B cell (primary cell): ENCODE data around the gene BPIFB3. TPM values are rescaled to one million over a fixed set of nuclear protein-coding genes. Genes with fewer than 3 reads are reported as not detected.

ENCODE experiments used
- ATAC-seq: fragments of 200-7000 bp; cut with Tn5 transposase; one replicate; pipeline ENCODE4 v1.10.0; 2021; ENCODE audit warnings: low read depth, mild to moderate bottlenecking, moderate number of reproducible peaks, moderate library complexity
- CTCF ChIA-PET: fragments of 350-600 bp; sonication (Branson Sonifier 250); formaldehyde crosslinking; loops from one replicate; lab custom pipeline; 2021; ENCODE audit warnings: antibody characterized with exemption, inconsistent platforms; lab: Charles Lee
- POLR2A ChIA-PET: fragments of 350-600 bp; sonication (Branson Sonifier 250); formaldehyde crosslinking; loops from one replicate; lab custom pipeline; 2021; ENCODE audit warnings: antibody characterized with exemption; lab: Charles Lee
- DNase-seq: peaks from one replicate; pipeline ENCODE4 v3.0.0; 2013
- H2AFZ ChIP-seq: 2 replicates; pipeline ENCODE4 v1.6.1; 2012; ENCODE audit warnings: mild to moderate bottlenecking, low read depth, low read length; ENCODE audit not compliant: insufficient read depth, poor library complexity, severe bottlenecking
- H3K27ac ChIP-seq, 2 donors: 1 replicate in 1 of 2; 2 replicates in 1 of 2; pipeline ENCODE4 v1.5.1; 2012 to 2013; ENCODE audit warnings: low read length in 2 of 2, mild to moderate bottlenecking in 2 of 2, moderate library complexity in 1 of 2
- H3K27me3 ChIP-seq, 4 experiments: fragments of 200-600 bp in 1 of 4; sonication (generic) in 1 of 4; replicated peaks in 1 of 4; 1 replicate in 2 of 4; 2 replicates in 2 of 4; pipeline versions ENCODE4 v1.6.1 to v1.7.0; 2013 to 2016; ENCODE audit warnings: low read length in 3 of 4, mild to moderate bottlenecking in 2 of 4, mixed read lengths in 1 of 4, moderate library complexity in 1 of 4; ENCODE audit not compliant: insufficient read depth in 4 of 4, control insufficient read depth in 3 of 4; ENCODE audit errors: control extremely low read depth in 1 of 4
- H3K36me3 ChIP-seq, 2 experiments: replicated peaks in 1 of 2; 1 replicate in 1 of 2; 2 replicates in 1 of 2; pipeline versions ENCODE4 v1.6.1 to v1.7.1; 2013; ENCODE audit warnings: low read length in 1 of 2; ENCODE audit not compliant: insufficient read depth in 2 of 2, control insufficient read depth in 1 of 2; ENCODE audit errors: control extremely low read depth in 1 of 2, extremely low read depth in 1 of 2
- H3K4me1 ChIP-seq, 2 donors: fragments of 200-600 bp in 1 of 2; sonication (generic) in 1 of 2; 1 replicate in 1 of 2; 2 replicates in 1 of 2; pipeline versions ENCODE4 v1.5.1 to v1.6.1; 2013 to 2017; ENCODE audit warnings: low read length in 2 of 2; ENCODE audit not compliant: control insufficient read depth in 2 of 2, insufficient read depth in 2 of 2
- H3K4me2 ChIP-seq: replicated peaks from 2 replicates; pipeline ENCODE3; 2012; ENCODE audit warnings: mild to moderate bottlenecking, low read depth, low read length; ENCODE audit not compliant: poor library complexity, severe bottlenecking
- H3K4me3 ChIP-seq, 5 experiments: fragments of 200-600 bp in 1 of 5; sonication (generic) in 1 of 5; 1 replicate in 3 of 5; 2 replicates in 2 of 5; pipeline versions ENCODE4 v1.5.1 to v1.7.0; 2011 to 2016; ENCODE audit warnings: low read length in 4 of 5, mild to moderate bottlenecking in 4 of 5, low read depth in 2 of 5, control low read depth in 1 of 5, moderate library complexity in 1 of 5; ENCODE audit not compliant: insufficient read depth in 1 of 5; ENCODE audit errors: control extremely low read depth in 1 of 5, extremely low read depth in 1 of 5
- H3K79me2 ChIP-seq: fragments of 200-600 bp; sonication (generic); one replicate; pipeline ENCODE4 v1.6.0; 2016; ENCODE audit warnings: low read length; ENCODE audit not compliant: control insufficient read depth, insufficient read depth
- H3K9ac ChIP-seq: fragments of 200-600 bp; sonication (generic); 2 replicates; pipeline ENCODE4 v1.6.1; 2017; ENCODE audit warnings: mild to moderate bottlenecking, low read length, moderate library complexity
- H3K9me3 ChIP-seq, 3 donors: one replicate each; pipeline versions ENCODE4 v1.6.1 to v1.7.1; 2013; ENCODE audit warnings: low read length in 2 of 3; ENCODE audit not compliant: control insufficient read depth in 2 of 3, insufficient read depth in 1 of 3; ENCODE audit errors: control extremely low read depth in 1 of 3
- H4K20me1 ChIP-seq: 2 replicates; pipeline ENCODE4 v1.6.0; 2012; ENCODE audit warnings: mild to moderate bottlenecking, low read length; ENCODE audit not compliant: insufficient read depth, control insufficient read depth, poor library complexity, severe bottlenecking
- H3K27ac Mint-ChIP-seq: one replicate; pipeline ENCODE4 v1.8.0; 2021; ENCODE audit warnings: mixed read lengths
- H3K27me3 Mint-ChIP-seq: one replicate; pipeline ENCODE4 v1.8.0; 2021; ENCODE audit warnings: mixed read lengths
- H3K4me1 Mint-ChIP-seq: one replicate; pipeline ENCODE4 v1.8.0; 2021; ENCODE audit warnings: mixed read lengths
- H3K4me3 Mint-ChIP-seq: one replicate; pipeline ENCODE4 v1.8.0; 2021; ENCODE audit warnings: mixed read lengths
- H3K9me3 Mint-ChIP-seq: one replicate; pipeline ENCODE4 v1.8.0; 2022; ENCODE audit warnings: mixed read lengths; ENCODE audit not compliant: insufficient read depth
- EZH2 ChIP-seq: IDR thresholded peaks from 2 replicates; pipeline ENCODE4 v1.6.1; 2012; ENCODE audit warnings: borderline replicate concordance, low read depth, mild to moderate bottlenecking, moderate library complexity, low read length; ENCODE audit not compliant: insufficient read depth, poor library complexity, severe bottlenecking
- WGBS: methylation state at CpG from one replicate; pipeline ENCODE4 v1.1.5; 2013; ENCODE audit warnings: missing lambda C conversion rate; ENCODE audit not compliant: insufficient coverage; 5-methylcytosine and 5-hydroxymethylcytosine counted together
- intact Hi-C: fragments of 100-400 bp; cut with micrococcal nuclease; formaldehyde crosslinking; loops from one replicate; pipeline ENCODE4 v1.10.0; 2022
- polyA plus RNA-seq: library from polyadenylated mRNA; depleted of rRNA; stranded (reverse); fragments of >200 nt; gene quantifications from 2 replicates; pipeline ENCODE4 v1.2.3, GENCODE V29; 2012
- total RNA-seq, 2 donors: library from RNA; stranded (reverse); fragments of 120-200 nt in 1 of 2; gene quantifications; 1 replicate in 1 of 2; 2 replicates in 1 of 2; pipeline versions ENCODE4 v1.2.3 to v1.2.4, GENCODE V29; 2013 to 2022
- TF ChIP-seq, protein P1 (sequence below): fragments of 200-600 bp; IDR thresholded peaks from one replicate; pipeline ENCODE4 v1.8.0; 2022; ENCODE audit warnings: antibody characterized with exemption, mild to moderate bottlenecking

BPIFB3 gene
- total and polyA plus RNA-seq, 2 donors (not counting 1 experiment from before 2014, with no cell fraction given), result not detected

DNA sequence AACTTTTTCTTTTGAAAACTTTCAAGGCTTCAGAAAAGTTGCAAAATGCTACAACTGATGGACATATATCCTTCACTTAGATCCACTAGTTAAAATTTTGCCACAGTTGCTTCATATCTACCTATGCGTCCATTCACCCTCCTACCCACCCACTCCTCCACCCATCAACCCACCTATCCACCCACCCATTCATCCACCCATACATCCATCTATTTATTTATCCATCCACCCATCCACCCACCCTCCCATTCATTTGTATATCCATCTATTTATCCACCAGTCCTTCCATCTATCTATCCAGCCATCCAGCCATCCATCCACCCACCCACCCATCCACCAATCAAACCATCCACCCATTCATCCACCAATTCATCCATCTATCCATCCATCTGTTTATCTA is 39.4 kb downstream of the BPIFB3 start:
- WGBS, result 100% methylated on average over 1 of the region's 1 CpG
- no peaks in the 10 kb centered on the region for H3K4me1 ChIP-seq
- Mint-ChIP-seq H3K4me3 (no peak overlapping the region), H3K9me3 (no peaks in the 10 kb centered on the region), H3K27ac (no peak overlapping the region), H3K27me3 (no peaks in the 10 kb centered on the region), H3K4me1 (no peaks in the 10 kb centered on the region)
- H4K20me1 ChIP-seq, result no peaks in the 10 kb centered on the region
- ChIA-PET CTCF (no interaction called here), POLR2A (no interaction called here)
- intact Hi-C loops, result no loop called here
- ATAC-seq (no peak), DNase-seq (no peak)
- H3K79me2 ChIP-seq, result no peaks in the 10 kb centered on the region
- no peak overlapping the region for H3K4me2 ChIP-seq
- peaks cover 0 to 5% (median 0%) of the 10 kb centered on the region in 4 experiments for H3K27me3 ChIP-seq
- H3K36me3 ChIP-seq, result no peaks in the 10 kb centered on the region
- no peak overlapping the region for H2AFZ ChIP-seq
- H3K4me3 ChIP-seq, result no peak overlapping the region
- TF ChIP-seq, protein P1, sequence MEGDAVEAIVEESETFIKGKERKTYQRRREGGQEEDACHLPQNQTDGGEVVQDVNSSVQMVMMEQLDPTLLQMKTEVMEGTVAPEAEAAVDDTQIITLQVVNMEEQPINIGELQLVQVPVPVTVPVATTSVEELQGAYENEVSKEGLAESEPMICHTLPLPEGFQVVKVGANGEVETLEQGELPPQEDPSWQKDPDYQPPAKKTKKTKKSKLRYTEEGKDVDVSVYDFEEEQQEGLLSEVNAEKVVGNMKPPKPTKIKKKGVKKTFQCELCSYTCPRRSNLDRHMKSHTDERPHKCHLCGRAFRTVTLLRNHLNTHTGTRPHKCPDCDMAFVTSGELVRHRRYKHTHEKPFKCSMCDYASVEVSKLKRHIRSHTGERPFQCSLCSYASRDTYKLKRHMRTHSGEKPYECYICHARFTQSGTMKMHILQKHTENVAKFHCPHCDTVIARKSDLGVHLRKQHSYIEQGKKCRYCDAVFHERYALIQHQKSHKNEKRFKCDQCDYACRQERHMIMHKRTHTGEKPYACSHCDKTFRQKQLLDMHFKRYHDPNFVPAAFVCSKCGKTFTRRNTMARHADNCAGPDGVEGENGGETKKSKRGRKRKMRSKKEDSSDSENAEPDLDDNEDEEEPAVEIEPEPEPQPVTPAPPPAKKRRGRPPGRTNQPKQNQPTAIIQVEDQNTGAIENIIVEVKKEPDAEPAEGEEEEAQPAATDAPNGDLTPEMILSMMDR, result no peak
- no peak for TF ChIP-seq EZH2
- no peak overlapping the region for H3K9ac ChIP-seq
- H3K27ac ChIP-seq, result no peak overlapping the region
- H3K9me3 ChIP-seq, result no peaks in the 10 kb centered on the region

DNA sequence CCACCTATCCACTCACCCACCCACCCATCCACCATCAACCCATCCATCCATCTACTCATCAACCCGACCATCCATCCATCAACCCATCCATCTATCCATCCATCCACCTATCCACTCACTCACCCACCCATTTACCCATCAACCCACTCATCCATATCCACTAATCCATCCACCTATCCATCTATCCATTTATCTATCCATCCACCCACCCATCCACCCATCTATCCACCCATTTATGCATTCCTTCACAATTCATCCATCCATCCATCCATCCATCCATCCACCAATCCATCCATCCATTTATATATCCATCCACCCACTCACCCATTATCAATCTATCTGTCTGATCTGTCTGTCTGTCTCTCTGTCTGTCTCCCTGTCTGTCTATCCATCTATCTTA is 39.9 kb downstream of the BPIFB3 start:
- 55% methylated on average over 1 of the region's 1 CpG for WGBS
- Mint-ChIP-seq H3K4me3 (no peak overlapping the region), H3K27ac (no peak overlapping the region), H3K9me3 (no peaks in the 10 kb centered on the region), H3K4me1 (no peaks in the 10 kb centered on the region), H3K27me3 (no peaks in the 10 kb centered on the region)
- ChIA-PET POLR2A (no interaction called here), CTCF (interaction anchor here (1.2 kb wide), 1 partner anchor 191 kb away, joined by 5 read pairs; no protein-coding TSS in a partner anchor)
- no peak overlapping the region for H3K27ac ChIP-seq
- H3K4me2 ChIP-seq, result no peak overlapping the region
- no peak overlapping the region for H3K9ac ChIP-seq
- no peaks in the 10 kb centered on the region for H3K36me3 ChIP-seq
- H3K9me3 ChIP-seq, result no peaks in the 10 kb centered on the region
- DNase-seq (no peak), ATAC-seq (no peak)
- no peaks in the 10 kb centered on the region for H3K4me1 ChIP-seq
- TF ChIP-seq, protein P1, result no peak
- no peak for TF ChIP-seq EZH2
- H3K79me2 ChIP-seq, result no peaks in the 10 kb centered on the region
- H3K27me3 ChIP-seq, result peaks cover 0 to 5% (median 0%) of the 10 kb centered on the region in 4 experiments
- H2AFZ ChIP-seq, result no peak overlapping the region
- no peak overlapping the region for H3K4me3 ChIP-seq
- no peaks in the 10 kb centered on the region for H4K20me1 ChIP-seq
- intact Hi-C loops, result no loop called here
